ENCODE data around the gene VWA5A. TPM values are rescaled to one million over a fixed set of nuclear protein-coding genes. Genes with fewer than 3 reads are reported as not detected.

Gene VWA5A
- total and polyA plus RNA-seq, 9 of the 15 experiments (the other 6 are each of a cell fraction or from before 2014, with no cell fraction given), result 4.6 to 19.7 (median 6.9) TPM

- Histone ChIP-seq H3K36me3 (ENCODE audit: control insufficient read depth, insufficient read depth, low read length) (no peaks in the 10 kb centered on the region), H3K9me3 (replicated peaks; ENCODE audit: control insufficient read depth, insufficient read depth, low read depth, low read length) (no peaks in the 10 kb centered on the region), H3K4me3 (no peak overlapping the region), H2AFZ (ENCODE audit: low read depth, low read length) (no peak overlapping the region), H3K4me1 (replicated peaks in 1 of 2; ENCODE audit: control insufficient read depth in 2 of 2, insufficient read depth in 2 of 2, low read length in 2 of 2) (no peaks in the 10 kb centered on the region; a peak in 1 of 5 replicates), H3K9me1 (ENCODE audit: control insufficient read depth, insufficient read depth, low read length) (no peaks in the 10 kb centered on the region), H3K79me2 (ENCODE audit: control insufficient read depth, insufficient read depth, low read length) (no peaks in the 10 kb centered on the region), H4K20me1 (replicated peaks; ENCODE audit: control insufficient read depth, insufficient read depth, low read length) (no peaks in the 10 kb centered on the region), H3K27ac (ENCODE audit: extremely low read depth, low read depth, low read length) (no peak overlapping the region), H3K27me3 (ENCODE audit: control insufficient read depth in 2 of 2, insufficient read depth in 2 of 2, low read length in 2 of 2) (peaks cover 0 to 5% of the 10 kb centered on the region in 2 experiments; a peak in 2 of 5 replicates), H3K4me2 (ENCODE audit: insufficient read depth, low read length) (no peak overlapping the region), H3K9ac (ENCODE audit: insufficient read depth in 1 of 2, low read depth in 2 of 2, low read length in 2 of 2) (no peak overlapping the region)
- FAIRE-seq, result no peak
- POLR2A ChIA-PET, result interaction anchor here (0.6 to 1.1 kb wide), 2 partner anchors 19 to 713 kb away, joined by 3 read pairs; no protein-coding TSS in a partner anchor
- no TSS peak for BruUV-seq (replicated peaks)
- CTCF ChIA-PET (ENCODE audit: low intra/inter-chr PET ratio), result no interaction called here
- intact Hi-C loops (cut with micrococcal nuclease), result no loop called here
- no peak for DNase-seq (ENCODE audit: extremely low read depth in 1 of 4, low spot score in 3 of 4)
- ATAC-seq, result no peak
- in situ Hi-C loops (cut with MboI), result no loop called here
- 7% methylated on average over 2 of the region's 2 CpGs for WGBS (ENCODE audit: insufficient coverage, low coverage, missing lambda C conversion rate)
- TF ChIP-seq MNT (conservative IDR thresholded peaks at IDR 0.05) (no peak), ZNF707 (CRISPR knock-in tag; conservative IDR thresholded peaks at IDR 0.05) (no peak), FOSL1 (tag; conservative IDR thresholded peaks at IDR 0.05) (no peak), ARID3B (CRISPR knock-in tag; IDR thresholded peaks at IDR 0.05; ENCODE audit: borderline replicate concordance) (no peak), ZNF785 (CRISPR knock-in tag; IDR thresholded peaks at IDR 0.05) (no peak), ADNP (tag; IDR thresholded peaks at IDR 0.05) (no peak), CHD4 (IDR thresholded peaks at IDR 0.05; ENCODE audit: insufficient read depth, insufficient replicate concordance, low read depth, low read length, poor library complexity, severe bottlenecking) (no peak), MCM3 (IDR thresholded peaks at IDR 0.05) (no peak), COPS2 (conservative IDR thresholded peaks at IDR 0.05) (no peak), RAD51 (IDR thresholded peaks at IDR 0.05; ENCODE audit: borderline replicate concordance, low read depth) (no peak), ZBTB1 (CRISPR knock-in tag; IDR thresholded peaks at IDR 0.05; ENCODE audit: borderline replicate concordance, low read depth) (no peak), C11orf30 (IDR thresholded peaks at IDR 0.05; ENCODE audit: low read depth) (no peak), SNIP1 (IDR thresholded peaks at IDR 0.05; ENCODE audit: low read depth) (no peak), BRD9 (IDR thresholded peaks at IDR 0.05; ENCODE audit: low read depth, partially characterized antibody) (no peak), THRAP3 (IDR thresholded peaks at IDR 0.05; ENCODE audit: borderline replicate concordance) (no peak)
- TF ChIP-seq, protein P1, sequence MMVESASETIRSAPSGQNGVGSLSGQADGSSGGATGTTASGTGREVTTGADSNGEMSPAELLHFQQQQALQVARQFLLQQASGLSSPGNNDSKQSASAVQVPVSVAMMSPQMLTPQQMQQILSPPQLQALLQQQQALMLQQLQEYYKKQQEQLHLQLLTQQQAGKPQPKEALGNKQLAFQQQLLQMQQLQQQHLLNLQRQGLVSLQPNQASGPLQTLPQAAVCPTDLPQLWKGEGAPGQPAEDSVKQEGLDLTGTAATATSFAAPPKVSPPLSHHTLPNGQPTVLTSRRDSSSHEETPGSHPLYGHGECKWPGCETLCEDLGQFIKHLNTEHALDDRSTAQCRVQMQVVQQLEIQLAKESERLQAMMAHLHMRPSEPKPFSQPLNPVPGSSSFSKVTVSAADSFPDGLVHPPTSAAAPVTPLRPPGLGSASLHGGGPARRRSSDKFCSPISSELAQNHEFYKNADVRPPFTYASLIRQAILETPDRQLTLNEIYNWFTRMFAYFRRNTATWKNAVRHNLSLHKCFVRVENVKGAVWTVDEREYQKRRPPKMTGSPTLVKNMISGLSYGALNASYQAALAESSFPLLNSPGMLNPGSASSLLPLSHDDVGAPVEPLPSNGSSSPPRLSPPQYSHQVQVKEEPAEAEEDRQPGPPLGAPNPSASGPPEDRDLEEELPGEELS (CRISPR knock-in tag; IDR thresholded peaks at IDR 0.05; ENCODE audit: borderline replicate concordance), result no peak
Measured at GRCh38 chr11:124153821-124154220, 38.6 kb downstream of the VWA5A start.

Data from K562 (cell line).